SK-N-SH (cell line): ENCODE data around the gene CILP.
"Not testable (repeated sequence)": the region's sequence is repeated elsewhere in the genome, so short reads cannot be mapped to it uniquely, and the experiment has no call there.

Experiments
- CTCF ChIP-seq: fragments of 200-600 bp; sonication (generic); IDR thresholded peaks from 2 replicates; pipeline ENCODE4 v1.6.1; 2017; ENCODE audit warnings: antibody characterized with exemption, mild to moderate bottlenecking, moderate library complexity
- EP300 ChIP-seq, 2 experiments: IDR thresholded peaks; 2 replicates each; pipeline versions ENCODE4 v1.4.0 to v1.6.1; 2012; ENCODE audit warnings: borderline replicate concordance in 1 of 2, low read depth in 1 of 2, low read length in 1 of 2
- FOSL2 ChIP-seq: IDR thresholded peaks from 2 replicates; pipeline ENCODE4 v1.4.0; 2012; ENCODE audit warnings: low read depth, mild to moderate bottlenecking, moderate library complexity, borderline replicate concordance
- FOXJ3 ChIP-seq: sonication (generic); formaldehyde crosslinking; IDR thresholded peaks from 2 replicates; pipeline ENCODE4 v1.5.1; 2020; ENCODE audit warnings: mild to moderate bottlenecking, missing genetic modification reagents
- GABPA ChIP-seq: IDR thresholded peaks from 2 replicates; pipeline ENCODE4 v1.4.0; 2012; ENCODE audit warnings: low read depth, mild to moderate bottlenecking
- POLR2AphosphoS5 ChIP-seq: IDR thresholded peaks from 2 replicates; pipeline ENCODE4 v1.6.1; 2012; ENCODE audit warnings: low read depth, low read length
- RCOR1 ChIP-seq: fragments of 150-350 bp; IDR thresholded peaks from 2 replicates; pipeline ENCODE4 v1.6.1; 2017; ENCODE audit warnings: antibody characterized with exemption, low read length
- REST ChIP-seq: IDR thresholded peaks from 2 replicates; pipeline ENCODE4 v1.6.1; 2012; ENCODE audit warnings: mild to moderate bottlenecking, low read depth, low read length, moderate library complexity
- RFX5 ChIP-seq: IDR thresholded peaks from 2 replicates; pipeline ENCODE4 v1.6.1; 2012; ENCODE audit warnings: mild to moderate bottlenecking, improper control_type of control experiment, low read length
- TAF1 ChIP-seq: IDR thresholded peaks from 2 replicates; pipeline ENCODE4 v1.6.1; 2012; ENCODE audit warnings: low read depth, mild to moderate bottlenecking, low read length, moderate library complexity, borderline replicate concordance
- TCF12 ChIP-seq: IDR thresholded peaks from 2 replicates; pipeline ENCODE4 v1.4.0; 2012
- USF1 ChIP-seq: IDR thresholded peaks from 2 replicates; pipeline ENCODE4 v1.4.0; 2012; ENCODE audit warnings: low read depth, borderline replicate concordance
- YY1 ChIP-seq: IDR thresholded peaks from 2 replicates; pipeline ENCODE4 v1.4.0; 2012; ENCODE audit warnings: low read depth, mild to moderate bottlenecking
- ZBTB33 ChIP-seq: IDR thresholded peaks from 2 replicates; pipeline ENCODE4 v1.4.0; 2012; ENCODE audit warnings: low read depth, borderline replicate concordance

- not testable (repeated sequence) for TF ChIP-seq CTCF; TAF1; POLR2AphosphoS5; RCOR1; TCF12; USF1; REST; GABPA; EP300 (IDR thresholded peaks at IDR 0.05; ENCODE audit: borderline replicate concordance in 1 of 2, low read depth in 1 of 2, low read length in 1 of 2); FOXJ3; RFX5; FOSL2; ZBTB33; YY1
Observed at GRCh38 chr15:65236443-65236842, 25.2 kb upstream of the CILP start.
